Measurements from ENCODE around the gene CCDC40.

CCDC40 gene

DNA sequence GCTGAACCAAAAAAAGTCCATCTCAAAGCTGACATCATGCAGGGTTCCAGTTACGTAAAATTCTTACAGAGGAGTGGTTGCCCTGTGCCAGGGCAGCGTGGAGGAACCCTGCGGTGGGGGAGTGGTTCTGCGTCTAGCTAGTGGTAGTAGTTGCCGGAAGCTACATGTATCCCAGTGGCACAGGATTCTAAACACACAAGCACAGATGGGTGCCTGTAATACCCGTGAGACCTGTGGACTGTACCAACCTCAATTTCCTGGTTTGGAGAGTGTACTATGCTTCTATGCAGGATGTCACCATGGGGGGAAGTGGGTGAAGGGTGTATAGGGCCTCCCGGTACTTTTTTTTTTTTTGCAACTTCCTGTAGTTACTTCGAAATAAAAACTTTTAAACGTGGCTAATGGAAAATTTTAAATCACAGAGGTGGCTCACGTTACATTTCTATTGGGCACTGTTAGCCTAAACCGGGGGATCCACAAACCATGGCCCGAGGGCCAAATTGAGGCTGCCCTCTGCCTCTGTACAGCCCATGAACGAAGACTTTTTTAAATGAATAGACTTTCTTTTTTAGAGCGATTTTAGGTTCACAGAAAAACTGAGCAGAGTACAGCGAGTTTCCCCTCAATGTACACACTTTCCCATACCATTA is 39.3 kb upstream of the CCDC40 start:
- FAIRE-seq, result peak; percentile 79
- DNase-seq (ENCODE audit: insufficient read length, low spot score), result peak; percentile 49

DNA sequence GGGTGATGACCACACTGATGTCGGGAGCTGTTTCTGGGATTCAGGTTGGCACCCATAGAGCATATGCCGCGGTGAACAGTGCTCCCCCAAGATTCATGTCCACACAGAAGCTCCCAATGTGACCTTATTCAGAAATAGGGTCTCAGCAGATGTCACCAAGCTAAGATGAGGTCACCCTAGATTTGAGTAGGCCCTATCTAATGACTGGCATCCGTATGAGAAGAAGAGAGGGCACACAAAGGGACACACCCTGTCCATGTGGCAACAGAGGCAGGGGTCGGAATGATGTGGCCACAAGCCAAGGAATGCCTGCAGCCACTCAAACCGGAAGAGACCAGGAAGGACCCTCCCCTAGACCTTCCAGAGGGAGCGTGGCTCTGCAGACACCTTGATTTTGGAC is 36.3 kb upstream of the CCDC40 start:
- no peak for FAIRE-seq

DNA sequence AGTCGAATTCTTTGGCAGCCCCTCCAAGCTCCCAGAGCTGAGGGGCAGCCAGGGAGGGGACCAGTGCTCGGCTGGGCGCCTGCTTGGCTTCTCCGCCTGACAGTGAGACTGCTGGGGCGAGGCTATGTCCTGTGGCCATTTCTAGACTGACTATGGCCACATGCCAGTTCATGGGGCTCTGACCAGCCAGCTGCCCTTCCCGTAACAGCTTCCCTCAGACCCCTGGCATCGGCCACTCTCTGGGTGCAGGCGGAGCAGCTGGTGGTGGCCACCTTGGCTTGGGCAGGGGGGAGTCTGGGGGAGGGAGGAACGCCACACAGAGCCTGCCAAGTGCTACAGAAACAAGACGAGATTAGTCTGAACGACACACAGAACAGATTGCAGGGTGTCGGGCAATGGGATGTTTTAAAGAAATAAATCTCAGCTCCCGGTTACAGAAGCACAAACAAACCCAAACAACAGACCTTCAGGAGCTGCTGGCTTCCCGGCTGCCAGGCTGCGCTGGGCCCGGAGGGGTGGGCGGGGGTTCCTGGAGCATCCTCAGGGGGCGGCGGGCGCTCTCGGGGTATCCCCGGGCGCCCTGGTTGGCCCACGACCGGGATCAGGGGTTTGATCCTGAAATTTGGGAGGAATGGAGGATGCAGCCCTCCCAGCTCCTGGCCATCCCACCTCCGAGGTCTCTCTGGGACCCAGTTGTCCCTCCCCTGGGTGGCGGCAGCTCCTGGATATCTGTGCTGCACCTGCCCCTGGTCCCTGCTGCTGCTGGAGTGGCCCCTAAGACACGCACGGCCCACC is 35.3 kb upstream of the CCDC40 start:
- no peak for DNase-seq (ENCODE audit: insufficient read length, low spot score)
- no peak for FAIRE-seq

More for the DNA sequence above, 36.3 kb upstream of the CCDC40 start:
- no peak for DNase-seq (ENCODE audit: insufficient read length, low spot score)

DNA sequence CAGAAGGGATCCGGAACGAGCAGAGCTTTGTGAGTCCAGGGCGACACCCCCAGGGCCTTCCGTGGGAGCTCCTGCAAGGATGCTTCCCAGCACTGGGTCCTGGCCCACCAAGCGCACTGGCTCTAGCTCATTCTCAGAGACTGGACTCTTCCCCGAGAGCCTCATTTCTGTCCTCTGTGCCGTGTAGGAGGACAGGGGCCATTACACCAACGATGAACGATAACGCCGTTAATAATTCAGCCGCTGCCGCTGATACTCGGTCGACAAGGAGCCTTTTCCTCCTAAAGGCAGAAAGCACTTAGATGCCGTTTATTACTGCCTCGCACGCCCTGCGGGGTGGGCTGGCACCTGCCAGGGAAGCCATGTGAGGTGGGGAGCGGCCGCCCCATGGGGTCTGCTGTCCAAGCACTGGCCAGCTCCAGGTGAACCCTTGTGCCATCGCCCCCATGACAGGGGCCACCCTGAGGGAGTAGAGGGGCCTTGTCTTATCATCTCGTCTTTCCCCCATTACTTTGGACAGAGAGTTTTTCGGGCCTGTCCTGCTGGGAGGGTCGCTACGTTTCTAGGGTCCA is 34.3 kb upstream of the CCDC40 start:
- FAIRE-seq, result no peak
- no peak for DNase-seq (ENCODE audit: insufficient read length, low spot score)

DNA sequence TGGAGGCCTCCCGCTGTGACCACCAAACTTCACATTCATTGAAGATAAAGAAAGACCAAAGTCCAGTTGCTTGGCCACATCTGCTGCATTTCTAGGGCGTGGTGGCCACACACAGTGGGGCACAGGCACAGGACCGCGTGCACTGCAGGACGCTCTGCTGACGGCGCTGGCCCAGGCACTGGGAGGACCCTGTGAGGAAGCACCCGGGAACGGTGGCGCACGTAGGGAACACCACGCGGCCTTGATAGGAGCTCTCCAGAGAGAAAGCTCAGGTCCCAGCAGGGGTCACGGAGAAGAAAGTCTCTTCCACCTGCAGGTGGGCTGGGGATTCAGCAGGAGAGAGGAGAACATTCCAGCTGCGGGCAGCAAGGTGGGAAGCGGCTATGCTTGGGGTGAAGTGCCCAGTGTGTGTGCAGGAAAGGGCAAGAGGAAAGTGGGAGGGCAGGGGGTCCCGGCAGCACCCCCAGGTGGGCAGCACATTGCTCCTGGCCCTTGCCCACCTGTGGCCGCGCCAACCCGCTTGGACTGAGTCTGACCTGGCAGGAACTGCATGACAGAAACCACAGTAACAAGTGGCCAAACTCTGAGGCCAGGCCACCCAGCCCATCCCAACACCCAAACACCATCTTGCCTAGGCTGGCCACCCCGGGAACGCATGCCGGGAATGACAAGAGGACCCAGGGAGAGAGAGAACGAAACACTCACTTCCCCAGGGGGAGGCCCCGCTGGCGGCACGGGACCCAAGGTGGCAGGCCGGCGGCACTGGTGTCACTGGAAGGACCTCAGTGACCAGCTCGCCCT is 33.6 kb upstream of the CCDC40 start:
- no peak for FAIRE-seq
- no peak for DNase-seq (ENCODE audit: insufficient read length, low spot score)

DNA sequence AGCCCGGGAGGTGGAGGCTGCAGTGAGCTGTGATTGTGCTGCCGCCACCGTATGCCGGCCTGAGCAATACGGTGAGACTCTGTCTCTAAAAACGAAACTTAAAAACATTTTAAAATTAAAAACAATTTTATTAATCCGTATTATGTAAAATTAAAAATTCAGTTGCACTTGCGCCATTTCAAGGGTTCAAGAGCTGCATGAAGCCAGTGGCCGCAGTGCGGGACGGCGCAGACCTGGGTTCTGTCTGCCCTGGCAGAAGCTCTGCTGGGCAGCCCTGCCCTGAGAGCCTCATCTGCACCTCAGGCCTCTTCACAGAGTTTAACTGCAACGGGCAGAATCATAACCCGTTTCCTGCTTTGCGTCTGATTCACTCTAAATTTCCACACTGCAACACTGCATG is 32.5 kb upstream of the CCDC40 start:
- DNase-seq (ENCODE audit: insufficient read length, low spot score) (no peak), FAIRE-seq (no peak)

DNA sequence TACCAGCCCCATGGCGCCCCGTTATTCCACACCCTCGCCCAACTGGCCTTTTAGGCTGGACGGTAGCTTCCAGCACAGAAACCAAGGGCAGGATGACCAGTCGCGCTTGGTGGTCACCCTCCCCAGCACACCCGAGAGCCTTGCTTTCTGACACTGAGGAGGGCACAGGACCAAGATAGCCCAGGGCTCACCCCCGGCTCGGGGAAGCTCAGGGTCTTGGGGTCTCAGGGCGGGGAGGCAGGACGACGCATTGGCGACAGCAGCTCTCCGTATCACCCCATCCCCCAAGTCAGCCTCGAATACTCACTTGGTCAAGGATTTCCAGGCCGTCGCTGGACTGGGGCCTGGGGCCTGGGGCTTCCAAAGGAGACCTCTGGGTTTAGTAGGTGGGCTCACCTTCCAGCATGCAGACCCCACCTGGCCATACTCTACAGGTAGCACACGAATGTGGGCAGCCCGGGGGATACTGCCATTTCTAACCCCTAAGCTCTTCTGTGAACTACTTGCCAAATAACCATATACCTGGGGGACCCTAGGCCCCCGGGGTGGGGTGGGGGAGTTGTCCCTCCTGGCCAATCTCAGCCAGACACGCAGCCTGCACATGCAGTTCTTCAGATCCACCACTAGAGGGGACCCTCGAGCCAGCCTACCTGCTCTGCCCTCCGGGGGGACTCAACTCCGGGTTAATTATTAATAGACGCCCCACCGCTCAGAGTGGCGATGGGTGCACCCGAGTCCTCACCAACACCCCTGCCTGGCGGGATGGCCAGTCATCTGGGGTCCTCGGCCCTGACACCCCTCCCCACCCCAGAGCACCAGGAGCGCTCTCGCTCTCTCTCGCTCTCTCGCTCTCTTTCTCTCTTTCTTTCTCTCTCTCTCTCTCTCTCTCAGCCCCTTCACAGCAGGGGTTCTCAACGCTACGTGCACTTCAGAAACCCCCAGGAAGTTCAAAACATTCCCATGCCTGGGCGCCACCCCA is 30.8 kb upstream of the CCDC40 start:
- DNase-seq (ENCODE audit: insufficient read length, low spot score) (peak; percentile 96), FAIRE-seq (peak; percentile 67)

DNA sequence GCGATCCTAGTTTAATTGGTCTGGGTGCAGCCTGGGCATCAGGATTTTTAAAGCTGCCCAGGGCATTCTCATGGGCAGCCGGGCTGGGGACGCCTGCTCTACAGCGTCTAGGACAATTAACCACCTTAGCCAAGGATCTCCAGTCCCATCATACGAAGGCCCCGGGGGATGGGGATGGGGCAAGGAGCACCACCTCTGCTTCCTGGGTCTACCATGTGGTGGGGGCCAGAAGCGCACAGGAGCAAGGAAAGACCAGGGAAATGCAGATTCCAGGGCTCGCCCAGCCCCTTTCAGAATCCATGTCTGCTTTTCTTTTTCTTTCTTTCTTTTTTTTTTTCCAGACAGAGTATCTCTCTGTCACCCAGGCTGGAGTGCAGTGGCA is 30.1 kb upstream of the CCDC40 start:
- no peak for DNase-seq (ENCODE audit: insufficient read length, low spot score)
- no peak for FAIRE-seq

DNA sequence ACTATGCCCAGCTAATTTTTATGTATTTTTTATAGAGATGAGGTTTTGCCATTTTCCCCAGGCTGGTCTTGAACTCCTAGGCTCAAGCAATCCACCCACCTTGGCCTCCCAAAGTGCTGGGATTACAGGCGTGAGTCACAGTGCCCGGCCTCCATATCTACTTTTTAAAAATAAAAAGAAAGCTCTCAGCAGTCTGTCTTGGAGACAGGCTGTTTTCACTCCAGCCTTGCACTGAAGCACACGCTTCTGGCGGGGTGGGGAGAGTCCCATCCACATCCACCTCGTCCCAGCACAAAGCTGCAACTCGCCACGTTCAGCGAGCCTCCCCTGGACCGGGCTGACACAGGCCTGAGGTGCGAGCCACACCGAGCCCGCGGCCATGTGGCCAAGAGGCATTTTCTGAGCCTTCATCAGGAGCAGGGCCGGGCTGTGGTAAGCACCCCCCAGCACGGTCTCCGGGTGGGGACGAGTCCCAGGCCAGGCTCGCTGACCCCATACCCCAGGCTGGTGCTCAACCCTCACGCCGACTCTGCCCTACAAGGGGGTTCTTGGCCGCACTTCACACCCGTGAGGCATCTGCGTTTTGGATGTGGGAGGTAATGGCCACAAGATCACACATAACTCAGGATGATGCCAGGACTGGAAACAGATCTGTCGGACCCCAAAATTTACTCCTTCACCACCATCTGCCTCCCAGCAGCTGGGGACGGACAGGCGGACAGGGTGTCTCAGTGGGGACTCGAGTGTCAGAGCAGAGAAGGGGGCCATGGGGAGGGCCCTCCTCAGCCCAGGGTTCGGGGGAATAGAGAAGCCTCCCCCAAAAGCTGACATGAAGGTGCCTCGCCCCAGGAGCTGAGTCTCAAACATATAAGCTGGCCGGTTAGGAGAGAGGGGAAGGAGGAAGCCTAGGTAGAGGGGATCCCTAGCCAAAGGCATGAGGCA is 29.4 kb upstream of the CCDC40 start:
- FAIRE-seq (no peak), DNase-seq (ENCODE audit: insufficient read length, low spot score) (no peak)

DNA sequence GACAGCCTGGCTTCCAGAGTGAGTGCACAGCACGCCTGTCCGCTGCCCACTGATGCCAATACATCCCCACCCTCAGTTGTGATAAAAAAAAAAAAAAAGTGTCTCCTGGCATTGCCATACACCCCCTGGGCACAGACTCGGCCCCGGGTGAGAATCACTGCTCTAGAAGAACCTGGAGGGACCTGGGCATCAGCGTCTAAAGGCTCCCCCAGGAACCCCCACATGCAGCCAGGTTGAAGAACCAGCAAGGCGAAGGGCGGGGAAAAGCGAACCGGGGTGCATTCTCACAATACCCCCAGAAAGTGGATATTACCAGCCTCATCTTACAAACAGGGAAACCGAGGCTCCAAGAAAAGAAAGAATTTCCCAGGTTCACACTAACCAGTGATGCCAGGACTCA is 28.5 kb upstream of the CCDC40 start:
- DNase-seq (ENCODE audit: insufficient read length, low spot score), result no peak
- FAIRE-seq, result no peak

DNA sequence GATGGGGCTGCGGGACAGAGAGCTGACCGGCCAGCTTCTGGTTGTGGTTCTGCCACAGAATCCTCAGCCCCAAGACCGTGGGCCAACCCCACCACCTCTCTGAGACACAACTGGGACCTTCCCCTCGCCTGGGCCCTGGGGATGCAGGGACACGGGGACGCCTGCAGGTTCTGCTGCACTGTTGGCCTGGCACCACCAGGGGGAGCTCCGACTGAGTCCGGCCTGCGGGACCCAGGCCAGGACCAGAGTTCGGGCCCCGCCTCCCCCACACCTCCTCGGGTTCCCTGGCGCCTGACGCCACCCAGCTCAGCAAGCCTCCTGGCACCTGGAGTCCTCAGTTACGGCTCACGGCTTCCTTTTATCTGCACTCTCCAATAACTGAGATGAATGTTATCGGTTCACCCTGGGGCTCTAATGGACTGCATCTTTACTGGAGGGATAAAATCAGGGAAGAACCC is 28.0 kb upstream of the CCDC40 start:
- FAIRE-seq (peak; percentile 71), DNase-seq (ENCODE audit: insufficient read length, low spot score) (peak; percentile 91)

DNA sequence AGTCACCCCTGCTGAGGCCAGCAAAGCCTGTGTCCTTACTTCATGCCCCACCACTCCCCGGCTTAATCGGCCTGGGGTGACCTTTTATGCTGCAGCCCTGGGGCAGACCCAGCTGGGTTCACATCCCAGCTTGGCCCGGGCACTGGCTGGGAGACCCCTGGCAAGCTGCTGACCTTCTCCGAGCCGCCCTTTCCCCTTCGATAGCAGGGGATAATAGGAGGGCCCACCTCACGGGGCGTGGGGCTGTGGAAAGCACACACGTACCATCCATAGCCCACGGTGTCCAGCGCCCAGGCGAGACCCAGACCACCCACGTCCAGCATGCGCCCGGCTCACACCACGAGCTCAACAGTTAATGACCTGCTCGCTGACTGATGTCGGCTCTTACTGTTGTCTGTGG is 27.6 kb upstream of the CCDC40 start:
- DNase-seq (ENCODE audit: insufficient read length, low spot score) (no peak), FAIRE-seq (no peak)

DNA sequence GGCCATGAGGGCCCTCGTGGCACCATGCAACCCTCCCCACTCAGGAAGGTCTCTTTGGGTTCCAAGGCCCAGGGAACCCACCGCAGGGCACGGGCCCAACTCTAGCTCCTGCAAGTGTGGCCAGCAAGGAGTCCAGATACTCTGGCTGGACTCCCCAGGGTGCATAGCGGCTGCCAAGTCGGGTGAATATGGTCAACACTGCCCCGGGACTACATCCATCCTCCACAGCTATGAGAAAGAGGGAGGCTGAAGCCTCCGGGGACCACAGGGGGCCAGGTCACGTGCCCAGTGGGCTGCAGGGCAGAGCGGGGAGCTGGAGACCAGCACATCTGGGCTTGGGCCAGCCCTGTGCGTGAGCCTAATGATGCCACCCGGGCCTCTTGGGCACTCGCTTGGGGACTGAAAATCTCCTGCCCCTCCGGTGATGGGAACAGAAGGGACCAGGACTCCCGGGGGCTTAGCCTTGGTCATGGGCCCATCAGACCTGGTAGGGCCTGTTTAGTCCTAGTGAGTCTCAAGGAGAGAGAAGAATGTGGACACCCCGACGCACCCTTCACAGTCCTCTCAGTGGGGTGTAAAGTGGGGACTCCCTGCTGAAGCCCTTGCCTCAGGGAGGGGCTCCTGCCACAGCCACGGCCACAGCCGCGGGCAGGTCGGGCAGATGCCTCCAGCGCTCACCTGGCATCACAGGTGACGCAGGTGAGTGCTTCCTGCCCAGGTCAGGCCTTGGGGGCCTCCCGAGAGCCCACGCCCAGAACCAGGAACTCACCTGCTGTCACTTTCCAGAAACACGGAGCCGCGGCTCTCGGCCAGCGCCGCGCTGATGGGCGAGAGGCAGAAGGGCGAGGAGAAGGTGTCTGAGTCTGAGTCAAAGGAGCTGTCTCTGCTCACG is 26.8 kb upstream of the CCDC40 start:
- DNase-seq (ENCODE audit: insufficient read length, low spot score) (no peak), FAIRE-seq (no peak)

DNA sequence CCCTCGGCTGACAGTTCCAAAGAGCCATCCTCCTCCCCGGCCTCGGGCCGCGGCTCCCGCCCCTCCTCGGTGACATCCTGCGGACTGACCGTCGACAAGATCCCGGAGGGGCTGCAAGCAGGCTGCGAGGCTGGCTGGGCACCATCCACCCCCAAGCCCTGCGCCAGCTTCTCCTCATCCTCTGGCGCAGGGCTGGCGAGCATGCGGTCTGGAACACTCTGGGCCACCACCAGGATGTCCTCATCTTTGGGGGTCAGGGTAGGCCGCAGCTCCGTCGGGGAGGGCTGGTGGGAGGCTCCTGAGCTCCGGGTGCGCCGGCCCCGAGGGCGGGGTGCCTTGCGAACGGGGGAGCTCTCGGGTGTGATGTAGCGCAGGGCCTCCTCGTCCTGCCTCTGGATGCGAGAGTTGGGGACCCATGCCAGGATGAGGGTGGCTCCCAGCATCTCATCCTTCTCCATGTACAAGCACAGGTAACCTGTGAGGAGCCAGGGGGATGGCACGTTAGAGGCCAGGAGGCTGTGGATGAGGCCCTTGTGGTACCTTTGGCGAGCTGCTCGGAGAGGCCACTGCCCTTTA is 26.1 kb upstream of the CCDC40 start:
- FAIRE-seq (no peak), DNase-seq (ENCODE audit: insufficient read length, low spot score) (no peak)

DNA sequence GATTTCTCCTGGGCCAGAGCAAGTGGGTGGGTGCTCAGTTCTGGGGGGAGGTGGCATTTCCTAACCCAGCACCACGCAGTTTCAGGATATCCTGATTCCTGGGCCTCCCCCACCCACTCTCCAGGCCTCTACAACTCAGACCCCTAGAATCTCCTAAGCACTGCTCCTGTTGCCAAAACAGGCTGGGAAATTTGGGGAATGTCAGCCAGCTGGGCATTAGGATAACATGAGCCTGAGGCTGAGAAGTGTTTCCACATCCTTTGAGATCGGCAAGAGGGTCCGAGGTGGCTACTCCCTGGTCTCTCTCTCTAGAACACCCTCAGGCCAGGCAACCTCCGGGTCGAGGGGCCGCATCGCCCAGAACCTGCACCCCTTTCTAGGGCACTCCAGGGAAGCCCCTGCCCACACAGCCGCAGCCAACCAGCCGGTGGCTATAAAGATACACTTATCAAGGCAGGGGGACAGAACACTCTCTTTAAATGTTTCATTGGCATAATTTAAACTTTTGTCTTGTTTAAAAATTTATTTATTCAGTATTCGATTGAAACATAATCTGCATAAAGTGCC is 24.4 kb upstream of the CCDC40 start:
- DNase-seq (ENCODE audit: insufficient read length, low spot score) (no peak), FAIRE-seq (no peak)

DNA sequence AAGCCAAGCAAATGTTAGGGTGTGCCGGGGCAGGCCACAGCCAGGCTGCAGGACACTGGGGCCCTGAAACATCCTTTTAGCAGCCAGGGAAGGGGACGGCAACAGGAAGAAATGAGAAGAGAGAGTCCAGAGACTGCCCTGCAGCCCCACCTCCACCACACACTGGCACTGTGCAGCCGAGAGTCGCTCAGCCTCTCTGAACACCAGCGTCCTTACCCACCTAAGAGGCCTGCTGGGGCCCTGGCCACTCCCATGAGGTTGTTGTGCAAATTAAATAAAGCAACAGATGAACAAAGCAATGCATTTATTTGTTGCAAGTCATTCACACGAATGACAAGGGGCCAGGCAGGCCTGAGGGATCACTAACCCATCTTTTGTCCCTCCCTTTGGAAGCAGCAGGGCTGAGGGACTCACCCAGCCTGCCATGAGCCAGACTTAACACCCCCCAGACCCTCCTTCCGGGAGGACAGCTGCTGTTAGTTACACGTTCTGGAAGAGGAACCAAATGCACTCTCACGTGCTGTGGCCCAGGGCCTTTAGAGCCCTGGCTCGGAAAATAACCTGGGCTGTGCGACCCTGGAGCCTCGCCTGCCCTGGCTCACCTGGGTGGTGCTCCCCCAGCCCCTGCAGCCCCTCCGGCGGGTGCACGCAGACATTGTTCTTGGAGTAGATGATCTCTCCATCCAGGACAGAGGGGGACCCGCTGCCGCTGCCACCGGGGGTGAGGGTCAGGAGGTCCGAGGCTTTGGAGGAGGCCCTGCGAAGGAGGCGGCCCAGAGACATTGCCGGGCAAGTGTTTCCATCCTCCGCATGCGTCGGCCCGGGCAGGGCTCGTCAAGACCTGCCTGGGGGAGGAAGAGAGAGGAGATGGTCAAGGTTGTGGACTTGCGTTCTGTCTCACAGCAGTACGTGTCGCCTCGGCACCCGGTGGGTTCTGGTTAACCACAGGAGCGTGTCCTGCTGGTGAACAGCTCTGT is 23.4 kb upstream of the CCDC40 start:
- DNase-seq (ENCODE audit: insufficient read length, low spot score), result no peak

More for the DNA sequence above, 23.4 kb upstream of the CCDC40 start:
- FAIRE-seq, result no peak

Measured in GM19239 (cell line).